GM18870 (cell line): Measurements from ENCODE around the gene HRH1.
A peak's percentile ranks its signal among the peaks of the same experiment; 100 is the strongest.

Source experiments
- ATAC-seq: cut with Tn5 transposase; IDR thresholded peaks from one replicate; pipeline ENCODE4 v1.9.1; 2021; ENCODE audit warnings: moderate library complexity; ENCODE audit not compliant: unreplicated experiment

HRH1 gene

GRCh38 chr3:11275926-11276325 lies 121.6 kb downstream of the HRH1 start:
- no peak for ATAC-seq

DNA sequence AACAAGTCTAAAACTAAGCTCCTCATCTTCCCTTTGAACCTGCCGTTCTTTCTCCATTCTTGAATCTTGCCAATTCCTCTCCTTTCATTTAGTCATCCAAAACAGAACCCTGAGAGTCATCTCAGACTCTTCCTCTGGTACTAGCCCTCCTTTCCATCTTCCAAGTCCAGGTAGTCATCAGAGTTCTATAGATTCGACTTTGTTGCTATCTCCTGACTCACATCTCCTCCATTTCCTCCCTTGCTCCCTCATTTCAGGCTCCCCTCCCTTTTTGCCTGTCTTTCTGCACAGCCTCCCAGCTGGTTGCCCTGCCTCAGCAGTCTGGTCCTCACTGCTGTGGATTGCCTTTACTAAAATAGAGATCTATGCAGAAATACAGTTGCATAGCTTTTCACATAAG lies 122.6 kb downstream of the HRH1 start:
- ATAC-seq, result no peak

DNA sequence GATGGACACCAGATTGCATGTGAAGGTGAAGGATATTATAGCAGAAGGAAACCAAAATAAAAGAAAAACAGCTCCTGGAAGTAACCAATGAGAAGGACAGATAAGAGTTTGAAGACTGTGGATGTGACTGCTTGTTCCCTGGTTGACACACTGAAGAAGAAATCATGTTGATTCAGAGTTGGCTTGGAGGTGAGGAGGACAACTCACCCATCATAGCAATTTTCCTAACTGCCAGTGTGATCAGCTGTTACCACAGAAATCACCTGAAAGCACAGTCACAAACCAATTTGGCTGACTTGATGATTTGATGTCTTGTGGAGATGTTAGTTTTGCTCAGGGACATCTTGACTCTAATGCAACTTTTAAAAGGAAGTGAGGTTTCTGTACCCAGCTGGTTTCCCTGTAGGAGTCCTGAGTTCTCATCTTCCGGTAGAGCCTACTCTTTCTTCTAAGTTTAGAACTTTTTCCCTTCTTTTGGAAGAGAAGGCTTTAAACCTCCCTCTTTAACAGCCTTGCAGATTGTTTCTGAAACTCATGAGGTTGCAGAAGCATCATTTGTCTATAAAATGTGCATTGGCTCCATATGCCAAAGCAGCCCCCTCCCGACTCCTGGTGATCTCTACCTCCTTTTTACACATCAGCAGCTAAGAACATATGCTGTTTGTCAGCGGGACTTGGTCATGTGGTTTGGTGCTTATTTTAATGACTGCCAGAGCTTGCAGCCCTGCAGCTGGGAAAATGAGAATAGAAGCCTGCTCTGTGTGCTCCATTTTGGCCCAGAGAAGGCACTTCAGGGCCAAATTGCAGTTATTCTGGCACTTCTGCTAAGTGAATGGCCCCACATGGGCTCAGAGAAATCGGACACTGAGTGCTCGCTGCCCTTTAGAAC lies 128.2 kb downstream of the HRH1 start:
- no peak for ATAC-seq

GRCh38 chr3:11283139-11283475 lies 128.8 kb downstream of the HRH1 start:
- no peak for ATAC-seq

DNA sequence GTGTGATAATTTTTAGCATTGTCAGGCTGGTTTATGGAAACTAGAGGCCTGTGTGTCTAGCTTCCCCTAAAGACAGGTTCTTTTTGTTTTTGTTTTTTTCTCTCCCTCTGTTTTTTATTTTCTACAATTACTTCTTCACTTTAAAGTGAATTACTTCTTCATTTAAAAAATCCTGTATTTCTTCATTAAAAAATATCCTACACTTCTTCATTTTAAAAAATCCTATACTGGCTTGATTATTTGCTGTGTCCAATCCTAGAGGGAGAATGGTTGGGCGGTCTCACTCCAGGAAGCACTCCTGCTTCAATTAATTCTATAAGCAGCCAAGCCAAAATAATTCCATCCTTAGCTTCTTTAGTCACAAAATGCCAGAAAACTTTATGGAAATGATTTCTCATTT lies 129.7 kb downstream of the HRH1 start:
- no peak for ATAC-seq

DNA sequence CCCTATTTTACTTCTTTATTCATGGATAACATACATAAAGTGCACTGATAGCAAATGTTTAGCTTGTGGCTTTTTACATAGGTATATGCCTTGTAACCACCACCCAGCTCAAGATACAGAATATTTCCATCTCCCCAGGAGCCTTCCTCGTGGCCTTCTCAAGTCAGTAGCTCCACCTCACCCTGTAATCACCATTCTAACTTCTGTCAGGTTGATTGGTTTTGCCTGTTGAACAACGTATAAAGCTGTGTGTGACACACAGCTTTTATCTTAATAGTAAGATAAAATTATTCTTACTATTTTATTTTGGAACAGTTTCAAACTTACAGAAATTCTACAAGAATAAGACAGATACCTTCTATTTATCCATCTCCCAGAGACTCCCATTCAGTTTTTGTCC lies 131.2 kb downstream of the HRH1 start:
- ATAC-seq, result no peak

DNA sequence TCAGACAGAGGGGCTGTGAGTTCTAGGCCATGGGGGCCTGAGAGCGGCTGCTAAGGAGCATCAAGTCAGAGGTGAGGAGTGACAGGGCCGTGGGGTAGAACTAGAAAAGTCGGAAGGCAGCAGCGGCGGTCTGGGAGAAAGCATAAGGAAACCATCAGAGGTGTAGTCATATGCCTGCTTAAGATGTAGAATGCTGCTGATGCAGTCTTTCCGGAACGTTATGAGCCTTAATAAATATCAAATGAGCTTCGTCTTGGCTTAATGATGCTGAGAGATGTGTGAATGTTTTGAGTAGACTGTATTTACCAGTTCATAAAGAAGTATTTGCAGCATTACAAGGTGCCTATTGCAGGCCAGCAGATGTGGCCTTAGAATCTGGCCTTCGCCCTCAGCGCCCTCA lies 133.1 kb downstream of the HRH1 start:
- no peak for ATAC-seq

GRCh38 chr3:11288021-11288491 lies 133.8 kb downstream of the HRH1 start:
- ATAC-seq, result no peak

GRCh38 chr3:11288786-11289637 lies 134.7 kb downstream of the HRH1 start:
- peak; percentile 70 for ATAC-seq

DNA sequence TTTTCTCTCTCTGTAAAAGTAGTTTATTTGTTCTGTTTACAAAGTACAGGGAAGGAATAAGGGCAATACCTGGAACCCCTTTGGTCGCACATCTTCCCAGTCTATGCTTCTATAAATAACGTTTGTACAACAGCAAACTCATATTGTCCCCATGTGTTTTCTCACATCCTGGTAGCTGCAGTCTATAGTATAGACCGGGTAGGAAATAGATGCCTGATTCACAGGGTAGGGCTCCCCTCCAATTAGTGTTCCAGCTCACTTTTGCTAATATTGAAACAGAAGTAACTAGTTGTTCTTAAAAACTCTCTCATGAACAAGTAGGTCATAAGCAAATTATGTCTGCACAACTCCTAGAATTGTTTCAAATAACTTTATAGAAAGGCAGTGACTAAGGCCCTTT lies 135.6 kb downstream of the HRH1 start:
- no peak for ATAC-seq

DNA sequence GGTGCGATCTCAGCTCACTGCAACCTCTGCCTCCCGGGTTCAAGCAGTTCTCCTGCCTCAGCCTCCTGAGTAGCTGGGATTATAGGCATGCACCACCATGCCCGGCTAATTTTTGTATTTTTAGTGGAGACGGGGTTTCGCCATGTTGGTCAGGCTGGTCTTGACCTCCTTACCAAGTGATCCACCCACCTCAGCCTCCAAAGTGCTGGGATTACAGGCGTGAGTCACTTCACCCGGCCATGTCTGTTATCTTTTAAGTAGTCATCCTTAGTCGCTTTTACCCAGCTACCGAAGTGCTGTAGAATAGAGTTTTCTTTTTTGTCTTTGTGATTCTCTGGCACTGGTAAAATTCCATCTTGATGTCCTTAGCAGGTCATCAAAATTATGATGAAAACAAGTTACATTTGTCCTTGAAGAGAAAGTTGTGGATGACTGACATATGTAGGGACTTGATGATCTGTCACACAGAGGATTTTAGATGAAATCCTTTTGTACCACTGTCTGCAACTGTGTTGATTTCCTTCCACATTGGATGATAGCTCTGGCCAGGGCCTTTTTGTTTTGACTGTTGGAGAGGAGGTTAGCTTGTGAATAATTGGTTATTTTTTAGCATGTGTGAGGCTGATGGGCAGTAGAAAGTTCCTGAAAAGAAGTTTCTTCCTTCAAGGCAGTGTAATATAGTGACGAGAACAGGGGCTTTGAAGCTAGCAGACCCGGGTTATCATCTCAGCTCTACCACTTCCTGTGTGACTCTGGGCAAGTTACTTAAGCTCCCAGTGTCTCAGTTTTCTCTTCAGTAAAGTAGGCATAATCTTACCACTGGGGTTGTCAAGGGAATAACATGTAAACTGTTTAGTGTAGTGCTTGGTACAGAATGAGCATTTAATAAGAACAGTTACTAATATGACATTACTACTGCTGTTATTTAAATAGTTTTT lies 136.7 kb downstream of the HRH1 start:
- no peak for ATAC-seq

DNA sequence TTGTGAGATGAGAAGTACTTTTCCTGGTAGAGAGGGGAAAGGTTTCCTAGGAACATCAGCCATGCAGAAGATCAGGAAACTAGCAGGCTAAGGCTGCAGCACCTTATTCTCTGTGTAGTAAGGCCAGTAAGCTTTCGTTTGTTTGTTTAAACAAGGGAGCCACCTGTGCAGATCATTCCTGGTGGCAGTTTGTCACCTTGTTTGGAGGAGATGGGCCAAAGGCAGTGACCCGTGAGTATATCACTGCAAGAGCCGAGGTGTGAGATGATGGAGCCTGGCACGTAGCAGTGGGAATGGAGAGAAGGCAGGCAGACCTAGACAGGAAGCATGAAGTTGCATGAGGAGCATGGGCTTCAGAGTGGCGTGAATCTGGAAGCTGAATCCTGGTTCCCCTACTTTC lies 137.5 kb downstream of the HRH1 start:
- ATAC-seq, result no peak

DNA sequence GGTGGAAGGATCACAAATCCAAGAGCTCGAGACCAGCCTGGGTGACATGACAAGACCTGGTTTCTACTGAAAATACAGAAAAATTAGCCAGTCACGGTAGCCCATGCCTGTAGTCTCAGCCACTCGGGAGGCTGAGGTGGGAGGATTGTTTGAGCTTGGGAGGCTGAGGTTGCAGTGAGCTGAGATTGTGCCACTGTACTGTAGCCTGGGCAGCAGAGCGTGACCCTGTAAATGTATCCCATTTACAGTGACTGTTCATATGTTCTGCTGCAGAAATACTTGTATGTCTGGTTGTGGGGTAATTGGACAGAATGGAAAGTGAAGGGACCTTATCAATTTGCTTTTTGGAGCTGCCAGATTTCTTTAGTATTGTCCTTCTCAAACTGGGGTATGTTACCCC lies 142.8 kb downstream of the HRH1 start:
- no peak for ATAC-seq

GRCh38 chr3:11300970-11301369 lies 146.7 kb downstream of the HRH1 start:
- ATAC-seq, result peak; percentile 88

DNA sequence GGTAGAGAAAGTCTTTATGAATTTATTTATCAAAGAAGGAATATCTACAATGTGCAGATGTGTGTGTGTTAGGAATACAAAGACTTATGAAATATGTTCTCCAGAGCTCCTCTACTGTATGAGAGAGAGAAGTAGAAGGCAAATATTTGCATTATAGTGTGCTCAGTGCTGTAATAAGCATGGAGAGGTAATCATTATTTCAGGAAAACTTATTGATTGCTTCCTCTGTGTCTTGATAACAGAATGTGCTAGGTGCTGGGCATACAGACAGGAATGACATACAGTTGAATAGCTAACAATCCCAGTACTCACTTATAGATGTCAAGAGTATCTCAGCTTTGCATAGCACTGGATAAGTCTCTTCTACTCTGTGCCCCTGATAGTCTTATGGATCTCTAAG lies 148.2 kb downstream of the HRH1 start:
- no peak for ATAC-seq

- no peak for ATAC-seq
Observed at GRCh38 chr3:11304175-11304574, 149.9 kb downstream of the HRH1 start.

DNA sequence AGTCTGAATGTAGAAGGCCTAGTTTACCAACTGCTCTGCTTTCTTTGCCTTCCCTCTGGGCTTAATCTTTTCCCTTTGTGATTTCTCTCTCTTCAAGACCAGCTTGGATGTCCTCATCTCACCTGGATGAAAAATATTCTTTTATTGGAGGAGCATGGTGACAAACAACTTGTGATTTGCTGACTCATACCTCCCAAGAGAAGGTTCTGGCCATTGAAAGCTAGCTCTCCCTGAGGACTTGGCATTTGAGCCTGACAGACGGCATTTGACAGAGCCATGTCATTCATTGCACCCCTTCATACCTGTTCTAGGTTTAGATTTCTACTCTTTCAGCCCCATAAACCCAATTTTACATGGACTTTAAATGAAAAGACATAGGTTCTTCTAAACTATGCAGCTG lies 151.2 kb downstream of the HRH1 start:
- no peak for ATAC-seq

- no peak for ATAC-seq
Observed at GRCh38 chr3:11306817-11307589, 152.7 kb downstream of the HRH1 start.

DNA sequence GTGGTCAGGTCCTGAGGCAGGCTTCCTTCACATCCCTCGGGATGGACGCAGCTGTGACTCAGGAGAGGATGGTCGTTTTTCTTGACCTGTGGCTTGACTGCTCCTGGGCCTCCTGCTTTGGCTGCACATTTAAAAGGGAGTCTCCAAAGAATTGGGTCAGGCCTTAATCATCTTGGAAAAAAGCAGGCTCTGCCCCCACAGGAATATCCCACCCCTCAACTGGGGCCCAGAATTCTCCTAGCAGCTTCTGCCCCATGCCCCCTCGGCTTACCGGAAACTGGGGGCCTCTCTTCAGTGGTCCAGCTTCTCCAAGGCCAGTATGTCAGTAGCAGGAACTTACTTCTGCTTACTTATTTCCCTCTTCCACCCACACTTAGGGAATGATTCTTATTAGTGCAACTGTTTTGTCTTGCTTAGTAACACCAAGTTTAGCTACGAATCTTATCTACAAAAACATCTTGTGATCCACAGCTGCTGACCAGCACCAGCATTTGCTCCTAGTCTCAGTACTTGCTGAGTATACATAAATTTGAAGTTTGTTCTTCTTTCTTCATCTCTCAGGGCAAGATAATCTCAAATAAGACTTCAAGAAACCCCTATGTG lies 153.6 kb downstream of the HRH1 start:
- no peak for ATAC-seq

GRCh38 chr3:11310258-11310657 lies 156.0 kb downstream of the HRH1 start:
- ATAC-seq, result no peak
